GM23338 (cell line): ENCODE measurements around the gene ADAMTSL2. TPM values are rescaled to one million over a fixed set of nuclear protein-coding genes. Genes with fewer than 3 reads are reported as not detected.

Source experiments
- ATAC-seq: fragments of 200-7000 bp; cut with Tn5 transposase; 3 replicates; pipeline ENCODE4 v1.9.1; 2020
- DNase-seq: peaks from one replicate; pipeline ENCODE4 v3.0.0-alpha.2; 2015; ENCODE audit warnings: low spot score
- H2AFZ ChIP-seq: fragments of 200-600 bp; sonication (generic); 2 replicates; pipeline ENCODE4 v1.8.0; 2016; ENCODE audit warnings: antibody characterized with exemption, mild to moderate bottlenecking, moderate library complexity
- H3F3A ChIP-seq: fragments of 200-600 bp; sonication (generic); replicated peaks from 2 replicates; pipeline ENCODE4 v1.8.0; 2017; ENCODE audit warnings: antibody characterized with exemption, mixed run types, low read depth
- H3K27ac ChIP-seq: fragments of 200-600 bp; sonication (generic); 2 replicates; pipeline ENCODE4 v1.6.1; 2016; ENCODE audit warnings: low read depth
- H3K27me3 ChIP-seq: fragments of 200-600 bp; sonication (generic); 2 replicates; pipeline ENCODE4 v1.8.0; 2016; ENCODE audit warnings: mild to moderate bottlenecking, mixed run types, moderate library complexity; ENCODE audit not compliant: insufficient read depth
- H3K36me3 ChIP-seq: fragments of 200-600 bp; sonication (generic); 2 replicates; pipeline ENCODE4 v1.8.0; 2016; ENCODE audit warnings: mild to moderate bottlenecking; ENCODE audit not compliant: insufficient read depth
- H3K4me1 ChIP-seq: fragments of 200-600 bp; sonication (generic); 2 replicates; pipeline ENCODE4 v1.8.0; 2016; ENCODE audit warnings: mild to moderate bottlenecking, moderate library complexity; ENCODE audit not compliant: insufficient read depth
- H3K4me2 ChIP-seq: fragments of 200-600 bp; sonication (generic); 2 replicates; pipeline ENCODE4 v1.7.1; 2017; ENCODE audit warnings: mixed run types
- H3K4me3 ChIP-seq: fragments of 200-600 bp; sonication (generic); 2 replicates; pipeline ENCODE4 v1.6.1; 2016; ENCODE audit warnings: mixed run types
- H3K79me2 ChIP-seq: fragments of 200-600 bp; sonication (generic); replicated peaks from 2 replicates; pipeline ENCODE4 v1.8.0; 2017; ENCODE audit warnings: mild to moderate bottlenecking; ENCODE audit not compliant: insufficient read depth
- H3K9me2 ChIP-seq: fragments of 200-600 bp; sonication (generic); 2 replicates; pipeline ENCODE4 v1.8.0; 2017; ENCODE audit not compliant: insufficient read depth
- H4K20me1 ChIP-seq: fragments of 200-600 bp; sonication (generic); replicated peaks from 2 replicates; pipeline ENCODE4 v1.8.0; 2017; ENCODE audit warnings: mild to moderate bottlenecking; ENCODE audit not compliant: insufficient read depth
- H3K27ac Mint-ChIP-seq: 2 replicates; pipeline ENCODE4 v1.8.0; 2020; ENCODE audit warnings: inconsistent platforms, mild to moderate bottlenecking, moderate library complexity, mixed read lengths
- H3K27me3 Mint-ChIP-seq: 3 replicates; pipeline ENCODE4 v1.8.0; 2022; ENCODE audit warnings: low read depth, mild to moderate bottlenecking, moderate library complexity, mixed read lengths, inconsistent platforms; ENCODE audit not compliant: insufficient read depth, poor library complexity
- H3K36me3 Mint-ChIP-seq: 3 replicates; pipeline ENCODE4 v1.8.0; 2021; ENCODE audit warnings: low read depth, mild to moderate bottlenecking, inconsistent platforms, moderate library complexity, mixed read lengths
- H3K4me1 Mint-ChIP-seq: 3 replicates; pipeline ENCODE4 v1.8.0; 2020; ENCODE audit warnings: mild to moderate bottlenecking, inconsistent platforms, mixed read lengths
- H3K4me3 Mint-ChIP-seq: 3 replicates; pipeline ENCODE4 v1.8.0; 2021; ENCODE audit warnings: moderate library complexity, mild to moderate bottlenecking, inconsistent platforms, mixed read lengths
- H3K9me3 Mint-ChIP-seq: 3 replicates; pipeline ENCODE4 v1.8.0; 2020; ENCODE audit warnings: moderate library complexity, mild to moderate bottlenecking, inconsistent platforms, mixed read lengths
- CTCF ChIP-seq, 2 experiments: fragments of 200-600 bp in 1 of 2; sonication (generic) in 1 of 2; conservative IDR thresholded peaks; 2 replicates each; pipeline versions ENCODE4 v1.5.1 to v1.6.1; 2016 to 2017; ENCODE audit warnings: antibody characterized with exemption in 2 of 2, low read depth in 2 of 2, mild to moderate bottlenecking in 2 of 2, moderate library complexity in 1 of 2
- EZH2 ChIP-seq: fragments of 200-600 bp; sonication (generic); IDR thresholded peaks from one replicate; pipeline ENCODE4 v1.8.0; 2017; ENCODE audit warnings: antibody characterized with exemption, mild to moderate bottlenecking, low read depth; ENCODE audit not compliant: unreplicated experiment
- JUNB ChIP-seq: IDR thresholded peaks from one replicate; pipeline ENCODE4 v1.6.1; 2016; ENCODE audit warnings: antibody characterized with exemption; ENCODE audit not compliant: unreplicated experiment
- REST ChIP-seq: IDR thresholded peaks from one replicate; pipeline ENCODE4 v1.6.1; 2018; ENCODE audit warnings: antibody characterized with exemption; ENCODE audit not compliant: unreplicated experiment
- STAT1 ChIP-seq: IDR thresholded peaks from one replicate; pipeline ENCODE4 v1.6.1; 2016; ENCODE audit warnings: antibody characterized with exemption; ENCODE audit not compliant: unreplicated experiment
- ZNF331 ChIP-seq: fragments of 250-450 bp; sonication (Bioruptor Pico); IDR thresholded peaks from 2 replicates; pipeline ENCODE4 v1.5.0; 2020; ENCODE audit warnings: low read depth, mild to moderate bottlenecking, moderate library complexity
- polyA plus RNA-seq: library from polyadenylated mRNA; unstranded; fragments of >200 nt; fragmentation: Nextera tagmentation; extraction: Ambion mirVana; gene quantifications from 2 replicates; pipeline ENCODE4 v1.2.1, GENCODE V29; 2016
- total RNA-seq: library from RNA; depleted of rRNA; stranded (reverse); fragments of >200 nt; shearing (Covaris generic); gene quantifications from 2 replicates; pipeline ENCODE4 v1.2.3, GENCODE V29; 2014

The ADAMTSL2 gene
- total and polyA plus RNA-seq, 2 experiments from 2014 or later = 0.15 to 0.66 TPM

- TF ChIP-seq REST (no peak), CTCF (conservative IDR thresholded peaks at IDR 0.05; ENCODE audit: low read depth in 2 of 2) (no peak), STAT1 (no peak), EZH2 (no peak)
Observed at GRCh38 chr9:133569891-133570690, 35.6 kb downstream of the ADAMTSL2 start (continued).

GRCh38 chr9:133570691-133571080 is 36.2 kb downstream of the ADAMTSL2 start:
- H3K4me3 ChIP-seq = no peak overlapping the region
- Mint-ChIP-seq H3K27ac (no peak overlapping the region), H3K9me3 (no peaks in the 10 kb centered on the region), H3K27me3 (peaks cover 3% of the 10 kb centered on the region), H3K4me3 (no peak overlapping the region), H3K4me1 (peaks cover 8% of the 10 kb centered on the region), H3K36me3 (no peaks in the 10 kb centered on the region; the same call in 2 of the 3 replicates)
- DNase-seq (no peak), ATAC-seq (no peak)
- no peaks in the 10 kb centered on the region for H3K79me2 ChIP-seq
- H3K36me3 ChIP-seq = no peaks in the 10 kb centered on the region
- H2AFZ ChIP-seq = peak overlapping the region; percentile 59; the same call in 1 of the 2 replicates
- H3K4me2 ChIP-seq = no peak overlapping the region
- TF ChIP-seq CTCF (conservative IDR thresholded peaks at IDR 0.05; ENCODE audit: low read depth in 2 of 2) = no peak
- no peak for TF ChIP-seq JUNB
- no peak for TF ChIP-seq STAT1
- TF ChIP-seq ZNF331 (CRISPR knock-in tag) = no peak
- no peak for TF ChIP-seq EZH2
- no peaks in the 10 kb centered on the region for H3K9me2 ChIP-seq
- H4K20me1 ChIP-seq = no peaks in the 10 kb centered on the region
- no peaks in the 10 kb centered on the region for H3K27me3 ChIP-seq
- H3F3A ChIP-seq = no peaks in the 10 kb centered on the region
- H3K4me1 ChIP-seq = no peaks in the 10 kb centered on the region
- H3K27ac ChIP-seq = no peak overlapping the region
